GM21423 (cell line): ENCODE data around the gene C14orf132.

Experiments used
- ATAC-seq: cut with Tn5 transposase; IDR thresholded peaks from one replicate; pipeline ENCODE4 v1.9.1; 2021; ENCODE audit warnings: mild to moderate bottlenecking, moderate library complexity; ENCODE audit not compliant: unreplicated experiment

The C14orf132 gene

DNA sequence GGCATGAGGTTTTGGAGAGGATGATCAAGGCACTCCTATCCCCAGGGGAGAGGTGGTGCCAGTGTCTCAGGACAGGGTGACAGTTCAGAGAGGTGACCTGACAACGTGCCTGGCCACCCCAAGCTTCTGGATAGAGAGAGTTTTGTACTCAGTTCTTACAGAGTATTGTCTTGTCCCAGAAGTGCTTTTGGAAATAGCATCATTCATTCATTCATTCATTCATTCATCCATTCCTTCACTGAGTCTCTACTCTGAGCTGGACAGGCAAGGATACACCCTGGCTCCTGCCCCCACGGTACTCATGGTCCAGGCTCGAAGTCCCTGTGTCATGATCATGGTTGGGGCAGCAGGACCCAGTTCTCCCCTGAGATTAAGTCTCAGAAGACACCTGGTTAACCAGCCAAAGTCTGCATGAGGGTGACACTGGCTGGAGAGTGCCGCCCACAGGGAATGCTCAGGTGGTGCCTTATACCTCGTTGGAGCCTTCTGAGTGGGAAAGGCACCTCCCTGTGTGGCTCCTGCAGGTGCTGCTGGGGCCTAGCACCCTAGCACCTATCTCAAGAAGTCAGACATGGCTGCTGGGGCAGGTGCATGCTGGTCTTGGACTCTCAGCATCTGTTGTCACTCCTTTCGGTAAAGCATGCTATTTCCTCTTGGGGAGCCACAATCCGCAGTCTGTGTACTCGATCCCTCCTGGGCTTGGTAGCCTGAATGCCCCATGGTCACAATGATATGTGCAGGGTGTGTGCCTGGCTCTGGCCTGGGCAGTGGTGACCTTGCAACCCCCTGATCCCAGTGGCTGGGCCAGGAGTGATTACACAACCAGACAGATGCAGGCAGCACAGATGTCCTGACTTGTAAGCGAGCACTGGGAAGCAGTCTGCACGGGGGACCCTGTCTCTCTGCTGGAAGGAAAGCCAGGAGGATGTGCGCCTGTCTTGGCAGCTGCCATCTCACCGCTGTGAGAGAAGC is 57.8 kb downstream of the C14orf132 start:
- no peak for ATAC-seq

GRCh38 chr14:96097752-96098151 is 58.6 kb downstream of the C14orf132 start:
- ATAC-seq, result no peak

DNA sequence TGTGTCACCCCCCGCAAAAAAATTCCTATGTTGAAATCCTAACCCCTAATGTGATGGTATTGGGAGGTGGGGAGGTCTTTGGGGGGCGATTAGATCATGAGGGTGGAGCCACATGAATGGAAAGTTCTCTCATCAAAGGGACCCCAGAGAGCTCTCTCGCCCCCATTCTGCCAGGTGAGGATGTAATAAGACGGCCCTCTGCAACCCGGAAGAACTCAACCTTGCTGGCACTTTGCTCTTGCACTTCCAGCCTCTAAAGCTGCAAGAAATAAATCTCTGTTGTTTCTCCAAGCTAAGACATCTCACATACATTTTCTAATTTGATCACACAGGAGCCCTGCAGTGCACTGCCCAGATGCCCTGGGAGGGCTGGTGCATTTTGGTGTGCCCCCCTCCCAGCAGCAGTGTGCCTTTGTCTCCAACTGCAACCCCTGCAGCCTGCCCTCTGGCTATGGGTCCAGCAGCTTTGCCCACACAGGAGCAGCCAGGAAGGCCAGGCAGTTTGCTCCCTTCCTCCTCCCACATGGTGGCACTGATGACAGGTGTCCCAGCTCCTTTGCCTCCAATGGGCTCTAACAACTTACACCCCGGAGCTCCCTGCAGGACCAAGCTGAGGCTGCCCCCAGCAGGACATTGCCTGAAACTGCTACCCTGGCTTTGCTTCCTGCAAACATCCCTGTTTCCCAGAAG is 59.3 kb downstream of the C14orf132 start:
- no peak for ATAC-seq

DNA sequence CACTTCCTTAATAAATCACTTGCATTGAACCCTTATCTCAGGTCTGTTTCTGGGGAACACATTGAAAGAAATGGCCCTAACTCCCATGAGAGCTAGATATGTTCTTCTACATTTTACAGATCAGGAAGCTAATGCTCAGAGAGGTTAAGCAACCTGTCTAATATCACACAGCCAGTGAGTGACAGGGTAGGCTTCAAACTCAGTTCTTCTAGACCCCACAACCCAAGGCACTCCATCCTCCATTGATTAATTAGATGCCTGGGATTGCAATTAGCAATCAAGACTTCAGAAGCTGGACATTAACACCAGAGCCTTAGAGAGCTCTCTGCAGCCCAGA is 59.8 kb downstream of the C14orf132 start:
- ATAC-seq, result no peak

- no peak for ATAC-seq
Measured at GRCh38 chr14:96100161-96101064, 61.3 kb downstream of the C14orf132 start.

DNA sequence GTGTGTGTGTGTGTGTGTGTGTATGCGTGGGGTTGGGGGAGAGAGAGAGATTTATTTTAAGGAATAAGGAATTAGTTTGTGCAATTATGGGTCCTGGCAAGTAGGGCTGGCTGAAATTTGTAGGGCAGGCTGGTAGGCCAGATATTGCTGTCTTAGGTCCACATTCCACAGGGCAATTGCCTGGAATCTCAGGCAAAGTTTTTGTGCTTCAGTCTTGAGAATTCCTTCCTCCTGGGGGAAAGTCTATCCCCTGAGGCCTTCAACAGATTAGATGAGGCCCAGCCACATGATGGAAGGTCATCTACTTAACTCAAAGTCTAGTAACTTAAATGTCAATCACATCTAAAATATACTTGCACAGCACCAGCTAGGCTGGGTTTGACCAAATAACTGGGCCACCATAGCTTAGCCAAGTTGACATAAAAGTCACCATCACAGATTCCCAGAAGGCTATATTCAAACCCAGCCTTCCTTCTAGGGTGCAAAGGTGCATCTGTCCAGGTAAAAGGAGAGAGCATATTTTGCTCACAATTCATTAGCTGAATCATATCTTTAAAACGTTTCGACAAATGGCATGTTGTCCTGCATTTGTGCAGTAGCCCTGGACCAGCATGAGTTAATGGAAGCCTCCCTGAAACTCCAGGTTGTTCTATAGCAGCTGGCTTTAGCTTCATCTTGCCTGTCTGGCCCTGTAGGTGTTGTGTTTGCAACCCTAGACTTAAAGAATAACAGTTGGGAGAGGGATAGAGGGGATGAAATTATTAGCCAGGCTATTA is 63.1 kb downstream of the C14orf132 start:
- no peak for ATAC-seq

DNA sequence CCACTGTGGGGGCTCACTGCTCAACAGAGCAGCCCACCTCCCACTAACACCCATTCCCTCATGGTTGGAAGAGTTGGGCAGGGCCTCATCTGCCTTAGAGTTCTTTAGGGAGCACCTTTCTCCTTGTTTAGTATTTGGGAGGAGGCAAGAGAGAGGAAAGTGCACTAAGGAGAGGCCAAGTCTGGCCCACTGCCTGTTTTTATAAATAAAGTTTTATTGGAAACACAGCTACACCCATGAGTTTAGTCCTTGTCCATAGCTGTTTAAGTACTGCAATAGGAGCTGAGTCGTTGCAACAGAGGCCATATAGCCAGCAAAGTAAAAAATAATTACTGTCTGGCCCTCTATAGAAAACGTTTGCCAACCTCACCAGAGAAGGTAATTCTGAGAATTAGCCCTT is 63.9 kb downstream of the C14orf132 start:
- ATAC-seq, result no peak

DNA sequence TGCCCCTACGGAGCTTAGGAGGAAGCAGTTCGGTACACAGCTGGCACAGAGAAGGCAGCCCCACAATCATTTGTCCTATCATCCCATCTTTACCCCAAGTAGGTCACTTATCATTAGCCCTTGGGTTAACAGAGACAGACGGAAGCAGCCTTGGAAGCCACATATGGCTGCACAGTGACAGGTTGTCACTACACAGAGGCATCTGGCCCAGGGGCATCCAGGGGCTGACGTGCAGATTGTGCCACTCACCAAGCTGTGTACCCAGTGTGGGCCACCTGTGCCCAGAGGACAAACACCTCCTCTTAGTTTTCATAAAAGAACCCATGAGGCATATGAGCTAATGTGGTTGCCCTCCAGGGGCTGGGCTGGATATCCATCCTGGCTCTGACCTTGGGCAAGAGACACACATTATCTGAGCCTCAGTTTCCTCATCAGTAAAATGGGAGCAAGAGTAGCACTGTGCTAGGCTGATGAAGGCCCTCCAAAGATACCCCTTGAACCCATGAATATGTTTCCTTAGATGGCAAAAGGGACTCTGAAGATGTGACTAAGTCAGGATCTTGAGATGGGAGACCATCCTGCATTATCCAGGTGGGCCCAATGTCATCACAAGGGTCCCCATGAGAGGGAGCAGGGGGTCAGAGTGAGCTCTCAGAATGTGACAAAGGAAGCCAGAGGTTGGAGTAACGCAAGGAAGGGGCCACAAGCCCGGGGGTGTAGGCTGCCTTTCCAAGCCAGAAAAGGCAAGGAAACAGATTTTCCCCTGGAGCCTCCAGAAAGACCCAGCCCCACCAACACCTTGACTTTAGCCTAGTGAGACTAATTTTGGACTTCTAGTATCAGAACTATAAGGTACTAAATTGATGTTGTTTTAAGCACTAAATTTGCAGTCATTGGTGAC is 64.6 kb downstream of the C14orf132 start:
- no peak for ATAC-seq

DNA sequence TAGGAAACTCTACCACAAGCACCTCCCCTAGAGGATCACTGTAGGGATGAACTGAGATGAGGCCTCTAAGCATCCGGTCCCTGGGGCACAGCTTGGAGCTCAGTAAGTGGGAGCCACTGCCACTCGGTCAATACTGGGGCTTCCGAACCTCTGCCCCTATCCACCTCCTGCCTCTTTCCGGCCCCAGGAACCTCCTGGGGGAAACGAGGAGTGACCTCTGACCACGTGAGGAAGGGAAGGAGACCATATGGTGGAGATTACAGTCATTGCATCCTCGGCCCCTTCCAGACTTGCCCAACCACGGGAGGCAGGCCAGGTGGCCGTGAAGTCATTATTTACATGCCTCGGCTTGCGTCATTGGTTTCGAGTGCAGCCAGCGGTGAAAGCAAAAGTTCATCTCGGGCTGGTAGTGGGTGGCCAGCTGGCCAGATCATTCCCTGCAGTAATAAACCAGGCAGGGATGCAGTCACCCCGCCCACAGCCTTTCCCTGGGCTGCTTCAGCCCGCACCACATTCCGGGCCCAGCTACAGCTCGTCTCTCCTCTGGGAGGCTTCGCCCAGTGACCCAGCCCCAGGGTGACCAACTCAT is 65.4 kb downstream of the C14orf132 start:
- ATAC-seq, result no peak

DNA sequence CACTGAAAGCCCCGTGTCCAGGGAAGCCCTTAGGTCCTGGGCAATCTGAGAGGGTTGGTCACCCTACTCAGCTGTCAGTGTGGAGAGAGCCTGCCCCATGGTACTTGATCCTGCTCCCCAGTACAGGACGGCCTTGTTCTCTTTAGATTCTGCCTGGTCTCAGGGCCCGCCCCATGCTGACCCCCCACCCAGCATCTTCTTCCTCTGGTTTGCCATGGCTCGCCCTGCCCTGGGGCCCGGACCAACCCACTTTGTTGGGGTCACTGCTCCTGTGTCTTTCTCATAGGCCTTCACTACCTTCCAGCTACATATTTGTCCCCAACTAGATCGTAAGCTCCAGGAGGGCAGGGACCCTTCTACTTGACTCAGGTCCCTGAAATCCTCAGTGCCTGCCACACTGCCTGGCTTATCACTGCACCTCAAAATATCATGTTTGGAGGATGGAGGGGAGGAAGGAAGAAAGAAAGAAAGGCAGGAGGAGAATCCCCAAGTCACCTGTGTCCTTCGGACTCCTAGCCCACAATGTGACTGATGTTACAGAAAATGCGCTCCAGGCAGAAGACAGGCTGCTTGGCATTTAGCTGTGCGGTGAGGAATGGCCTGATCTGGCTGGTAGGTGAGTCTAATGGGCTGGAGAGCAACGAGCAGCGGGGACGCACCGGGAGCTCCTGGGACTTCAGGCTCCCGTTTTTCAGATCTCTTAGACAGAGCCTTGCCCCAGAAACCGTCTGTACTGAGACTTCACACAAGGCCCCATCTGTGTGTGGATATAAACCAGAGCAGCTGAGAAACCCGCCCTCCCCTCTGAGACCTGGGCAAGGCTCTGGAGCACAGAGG is 66.1 kb downstream of the C14orf132 start:
- no peak for ATAC-seq

DNA sequence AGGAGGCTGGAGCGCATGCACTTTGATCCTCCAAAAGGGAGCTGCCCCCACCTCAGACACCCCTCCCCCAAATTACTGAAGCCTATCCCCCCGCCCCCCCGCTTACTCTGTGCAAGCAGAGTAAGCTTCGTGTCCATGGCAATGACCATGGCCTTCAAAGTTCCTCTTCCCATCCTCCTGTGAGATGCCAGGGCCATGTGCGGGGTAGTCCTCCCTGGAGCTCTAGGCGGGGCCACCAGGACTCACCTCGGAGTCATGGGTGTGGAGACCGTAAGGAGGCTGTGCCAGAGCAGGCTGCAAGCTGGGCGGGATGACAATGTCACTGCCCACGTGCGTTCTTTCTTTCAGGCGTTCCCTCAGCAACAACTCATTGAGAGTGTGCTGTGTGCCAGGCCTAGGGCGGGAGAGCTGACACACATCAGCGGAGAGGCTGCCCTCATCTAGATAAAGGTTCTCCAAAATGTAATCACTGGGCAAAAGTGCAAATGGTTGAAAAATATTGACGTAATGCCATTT is 66.8 kb downstream of the C14orf132 start:
- ATAC-seq, result no peak

DNA sequence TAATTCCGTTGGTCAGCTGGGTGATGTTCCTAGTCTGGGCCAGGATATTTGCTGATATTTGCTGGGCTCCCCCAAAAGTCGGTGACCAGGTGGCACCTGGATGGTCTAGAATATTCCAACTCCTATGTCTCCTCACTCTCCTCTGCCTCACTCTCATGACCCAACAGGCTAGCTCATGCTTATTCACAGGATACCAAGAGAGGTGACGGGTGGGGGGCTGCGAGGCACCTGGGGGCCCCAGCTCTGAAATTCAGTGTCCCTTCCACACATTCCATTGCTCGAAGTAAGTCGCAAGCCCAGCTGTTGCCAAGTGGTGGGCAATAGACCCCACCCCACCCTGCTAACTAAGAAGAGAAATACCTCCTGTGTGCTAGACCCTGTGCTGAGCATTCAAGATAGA is 67.7 kb downstream of the C14orf132 start:
- ATAC-seq, result no peak

- ATAC-seq, result no peak
Measured at GRCh38 chr14:96108061-96108795, 69.1 kb downstream of the C14orf132 start.

DNA sequence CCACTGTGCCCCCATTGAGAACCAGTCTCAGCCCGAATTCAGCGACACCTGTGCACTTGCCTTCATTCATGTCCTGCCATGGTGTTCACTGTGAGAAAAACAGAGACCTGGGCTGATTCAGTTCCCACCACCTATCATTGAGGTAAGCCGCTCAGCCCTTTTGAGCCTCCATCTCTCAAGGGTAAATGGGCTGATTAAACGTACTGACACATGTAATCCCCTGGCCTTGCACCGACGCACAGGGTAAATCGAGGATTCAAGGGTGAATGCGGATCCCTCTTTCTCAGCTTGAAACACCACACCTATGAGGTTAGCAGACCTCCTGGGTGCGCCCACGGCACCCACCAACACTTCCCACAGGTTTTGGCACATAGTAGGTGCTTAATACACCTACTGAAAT is 69.7 kb downstream of the C14orf132 start:
- no peak for ATAC-seq

DNA sequence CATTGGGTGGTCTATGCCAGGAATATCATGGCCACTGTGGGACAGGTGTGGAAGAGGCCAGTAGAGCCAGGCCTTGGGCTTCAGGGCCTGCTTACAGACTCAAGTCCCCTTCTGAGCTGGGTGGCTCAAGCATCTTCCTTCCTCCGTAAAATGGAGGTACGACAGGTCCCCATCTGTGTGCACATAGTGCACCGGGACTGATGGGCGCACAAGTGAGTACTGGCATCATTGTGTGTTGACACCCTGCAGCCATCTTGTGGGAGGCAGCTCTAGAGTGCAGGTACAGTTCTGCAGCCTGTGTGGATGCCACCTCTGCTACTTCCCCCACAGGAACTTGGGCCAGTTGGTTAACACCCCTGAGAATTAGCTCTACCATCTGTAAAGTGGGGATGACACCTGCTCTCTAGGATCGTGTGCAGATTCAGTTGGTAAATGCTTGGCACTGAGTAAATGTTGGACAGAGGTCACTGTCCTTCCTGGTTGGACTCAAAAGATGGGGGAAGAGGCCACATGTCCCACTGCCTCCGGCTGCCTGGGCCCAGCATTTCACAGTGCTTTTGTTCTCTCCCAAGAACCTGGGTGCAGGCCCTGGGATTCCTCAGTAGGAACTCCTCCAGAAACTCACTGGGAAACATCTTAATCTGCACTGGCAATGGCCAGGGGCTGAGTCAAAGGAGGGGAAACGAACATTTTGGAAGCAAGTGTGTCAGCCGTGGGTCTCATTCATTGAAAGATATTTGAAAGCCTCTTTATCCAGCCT is 70.6 kb downstream of the C14orf132 start:
- ATAC-seq, result no peak

DNA sequence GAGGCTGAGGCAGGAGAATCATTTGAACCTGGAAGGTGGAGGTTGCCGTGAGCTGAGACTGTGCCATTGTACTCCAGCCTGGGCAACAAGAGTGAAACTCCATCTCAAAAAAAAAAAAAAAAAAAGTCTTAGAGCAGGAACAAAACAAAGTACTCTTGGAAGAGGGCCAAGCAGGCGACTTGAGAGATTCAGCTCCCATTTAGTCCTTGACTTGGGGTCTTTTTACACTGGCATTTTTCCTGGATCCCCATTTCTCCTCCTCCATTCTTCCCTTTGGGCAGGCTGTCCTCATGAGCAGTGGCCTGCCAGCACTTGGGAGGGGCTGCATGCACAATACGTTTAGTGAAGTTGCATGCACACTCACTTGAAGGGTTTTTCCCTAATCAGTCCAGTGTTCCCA is 72.9 kb downstream of the C14orf132 start:
- no peak for ATAC-seq

DNA sequence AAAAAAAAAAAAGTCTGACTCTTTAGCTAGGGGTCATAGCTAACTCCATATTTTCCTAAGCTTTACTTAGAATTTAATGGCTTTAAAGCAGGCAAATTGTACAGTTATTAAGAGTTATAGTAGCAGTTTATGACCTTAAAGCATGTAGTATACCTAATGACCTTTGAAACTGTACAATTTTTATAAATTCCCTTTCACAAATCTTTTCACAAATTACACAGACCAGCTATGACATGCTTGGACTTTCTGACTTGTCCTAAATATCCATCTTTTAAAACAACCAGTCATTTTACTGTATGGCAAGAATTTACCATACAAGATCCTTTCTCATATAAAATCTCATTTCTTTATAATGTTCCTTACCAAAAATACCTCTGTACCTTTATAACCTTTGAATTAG is 74.8 kb downstream of the C14orf132 start:
- no peak for ATAC-seq
